A549 (cell line): ENCODE data around the gene PSMB1. TPM values are rescaled to one million over a fixed set of nuclear protein-coding genes. Genes with fewer than 3 reads are reported as not detected.

Experiments
- ATAC-seq, 2 experiments: fragments of 200-7000 bp in 1 of 2; fragments of >200 bp in 1 of 2; cut with Nextera tagmentation in 1 of 2; cut with Tn5 transposase in 1 of 2; 3 replicates each; pipeline versions ENCODE4 v1.8.0 to v1.9.1; 2018 to 2020; ENCODE audit warnings: mild to moderate bottlenecking in 1 of 2, moderate library complexity in 1 of 2
- CTCF ChIA-PET: fragments of 300-600 bp; sonication (Branson Sonifier 250); formaldehyde crosslinking; extraction: SDS; loops from one replicate; lab custom pipeline; 2021; ENCODE audit warnings: antibody characterized with exemption, inconsistent platforms; lab: Yijun Ruan, JAX
- POLR2A ChIA-PET: fragments of 350-600 bp; formaldehyde crosslinking; extraction: SDS; loops from one replicate; lab custom pipeline; 2021; ENCODE audit warnings: antibody characterized with exemption, inconsistent platforms; lab: Yijun Ruan, JAX
- DNase-seq, 2 experiments: peaks; one replicate each; pipeline versions ENCODE4 v3.0.0 to v3.0.0-alpha.2; 2011 to 2016; ENCODE audit warnings: low read depth in 1 of 2, low spot score in 1 of 2
- FAIRE-seq: peaks from 2 replicates; lab custom pipeline; 2011; peaks lifted over from hg19 to GRCh38; lab: Jason Lieb, UNC
- H3K27ac ChIP-seq, 2 experiments: fragments of >200 bp; sonication (Bioruptor Twin); formaldehyde crosslinking; 3 replicates each; pipeline ENCODE4 v1.5.1; 2016 to 2017
- H3K4me1 ChIP-seq: fragments of >200 bp; sonication (Bioruptor Twin); formaldehyde crosslinking; 3 replicates; pipeline ENCODE4 v1.6.1; 2016
- H3K4me2 ChIP-seq: fragments of >200 bp; sonication (Bioruptor Twin); formaldehyde crosslinking; 3 replicates; pipeline ENCODE4 v1.6.1; 2016
- H3K4me3 ChIP-seq: fragments of >200 bp; sonication (Bioruptor Twin); formaldehyde crosslinking; 3 replicates; pipeline ENCODE4 v1.5.1; 2016
- H3K9me3 ChIP-seq: fragments of >200 bp; sonication (Bioruptor Twin); formaldehyde crosslinking; 3 replicates; pipeline ENCODE4 v1.6.1; 2016
- CEBPB ChIP-seq, 2 experiments: fragments of >200 bp in 1 of 2; sonication (Bioruptor Twin) in 1 of 2; formaldehyde crosslinking in 1 of 2; IDR thresholded peaks; 2 replicates each; pipeline ENCODE4 v1.6.1; 2012 to 2016
- HEYL ChIP-seq: fragments of 250-450 bp; sonication (Bioruptor Pico); IDR thresholded peaks from 2 replicates; pipeline ENCODE4 v1.8.0; 2021; ENCODE audit warnings: mild to moderate bottlenecking, moderate library complexity
- HMGXB4 ChIP-seq: fragments of 250-450 bp; sonication (Bioruptor Pico); IDR thresholded peaks from 2 replicates; pipeline ENCODE4 v1.5.0; 2021; ENCODE audit warnings: mild to moderate bottlenecking, moderate library complexity, borderline replicate concordance
- NFE2L2 ChIP-seq: fragments of 150-350 bp; conservative IDR thresholded peaks from 2 replicates; pipeline ENCODE4 v1.6.1; 2014; ENCODE audit warnings: low read length
- POLR2AphosphoS2 ChIP-seq: conservative IDR thresholded peaks from 2 replicates; pipeline ENCODE4 v1.6.1; 2012; ENCODE audit warnings: low read length, improper control_type of control experiment, inconsistent platforms
- RNF2 ChIP-seq: fragments of 200-600 bp; sonication (generic); IDR thresholded peaks from 2 replicates; pipeline ENCODE4 v1.6.1; 2016; ENCODE audit warnings: low read depth, mild to moderate bottlenecking, antibody characterized with exemption, moderate library complexity, borderline replicate concordance
- SMC3 ChIP-seq: fragments of >200 bp; sonication (Bioruptor Twin); formaldehyde crosslinking; IDR thresholded peaks from 3 replicates; pipeline ENCODE4 v1.6.1; 2018; ENCODE audit warnings: inconsistent platforms
- TFCP2L1 ChIP-seq: fragments of 250-450 bp; sonication (Bioruptor Pico); IDR thresholded peaks from 2 replicates; pipeline ENCODE4 v1.5.0; 2021; ENCODE audit warnings: mild to moderate bottlenecking
- TP53 ChIP-seq: fragments of 250-450 bp; sonication (Bioruptor Pico); IDR thresholded peaks from 2 replicates; pipeline ENCODE4 v1.5.0; 2021; ENCODE audit warnings: mild to moderate bottlenecking, moderate library complexity
- WGBS: methylation state at CpG from one replicate; pipeline ENCODE4 v1.1.6; 2017; ENCODE audit errors: missing lambda C conversion rate; 5-methylcytosine and 5-hydroxymethylcytosine counted together
- polyA plus RNA-seq, 4 experiments: library from polyadenylated mRNA; depleted of rRNA in 3 of 4; stranded (reverse); fragments of >200 nt; fragmentation: RNase III in 1 of 4; extraction: RNeasy Plus Mini Kit Qiagen cat#74134 plus additional on column Dnase treatment in 1 of 4; gene quantifications; 2 replicates in 3 of 4; 3 replicates in 1 of 4; pipeline ENCODE4 v1.2.3, GENCODE V29; 2011 to 2017
- TF ChIP-seq, protein P1 (sequence below): fragments of >200 bp; sonication (Bioruptor Twin); formaldehyde crosslinking; IDR thresholded peaks from 3 replicates; pipeline ENCODE4 v1.5.1; 2016

The PSMB1 gene
- polyA plus RNA-seq, 2 of the 4 experiments (the other 2 are of a cell fraction), result 267 to 306 TPM

GRCh38 chr6:170536671-170537070 lies 16.4 kb downstream of the PSMB1 start:
- FAIRE-seq (no peak), ATAC-seq (no peak)
- WGBS, result 93% methylated on average over 5 of the region's 5 CpGs

DNA sequence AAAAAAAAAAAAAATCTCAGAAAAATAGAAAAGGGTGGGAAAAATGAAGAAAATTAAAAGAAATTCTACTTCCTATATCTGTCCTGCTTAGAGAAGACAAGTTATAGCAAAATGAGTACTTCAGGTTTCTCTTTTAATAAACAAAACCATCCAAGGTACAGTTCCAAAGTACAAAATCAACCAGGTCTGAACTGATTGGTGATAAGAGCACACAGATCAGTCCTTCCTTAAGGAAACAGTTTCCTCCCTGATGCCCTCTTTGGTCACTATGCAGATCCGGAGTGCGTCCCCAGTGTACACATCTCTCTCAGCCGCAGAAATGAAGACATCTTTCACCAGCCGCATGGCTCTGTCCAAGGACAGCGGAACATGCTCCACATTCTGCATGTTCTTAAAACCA lies 18.1 kb downstream of the PSMB1 start:
- ATAC-seq (no peak), FAIRE-seq (no peak), DNase-seq (no peak)
- Histone ChIP-seq H3K9me3 (no peaks in the 10 kb centered on the region), H3K4me2 (no peak overlapping the region), H3K27ac (no peak overlapping the region), H3K4me3 (no peak overlapping the region), H3K4me1 (no peaks in the 10 kb centered on the region)
- WGBS, result 92% methylated on average over 5 of the region's 5 CpGs
- CTCF ChIA-PET, result no interaction called here
- TF ChIP-seq CEBPB (IDR thresholded peaks at IDR 0.05) (no peak), TFCP2L1 (no peak), TP53 (CRISPR knock-in tag) (no peak), HMGXB4 (CRISPR knock-in tag) (no peak)
- TF ChIP-seq, all 56 proteins: peak for 0
- POLR2A ChIA-PET, result interaction anchor here (0.7 kb wide), 1 partner anchor 17 kb away, joined by 7 read pairs; no protein-coding TSS in a partner anchor

More at GRCh38 chr6:170536671-170537070, 16.4 kb downstream of the PSMB1 start:
- no peaks in the 10 kb centered on the region for H3K4me1 ChIP-seq
- TF ChIP-seq TP53 (CRISPR knock-in tag), result no peak
- no peak for TF ChIP-seq NFE2L2
- CTCF ChIA-PET, result no interaction called here
- no peak for DNase-seq
- H3K4me2 ChIP-seq, result no peak overlapping the region
- no peaks in the 10 kb centered on the region for H3K9me3 ChIP-seq
- POLR2A ChIA-PET, result no interaction called here
- no peak overlapping the region for H3K4me3 ChIP-seq
- H3K27ac ChIP-seq, result no peak overlapping the region

DNA sequence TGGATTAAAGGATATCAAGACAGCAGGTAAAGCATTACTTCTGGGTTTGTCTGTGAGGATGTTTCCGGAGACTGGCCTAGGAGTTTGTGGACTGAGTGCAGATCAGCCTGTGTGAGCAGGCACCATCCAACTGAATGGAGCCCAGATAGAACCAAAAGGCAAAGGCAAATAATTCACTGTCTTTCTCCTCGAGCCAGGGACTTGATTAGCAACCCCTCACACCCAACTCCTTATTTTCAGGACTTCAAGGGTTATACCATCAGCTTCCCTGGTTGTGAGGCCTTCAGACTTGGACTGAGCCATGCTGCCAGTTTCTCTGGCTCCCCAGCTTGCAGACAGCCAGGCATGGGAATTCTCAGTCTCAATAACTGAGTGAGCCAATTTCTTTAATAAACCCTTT lies 19.3 kb downstream of the PSMB1 start:
- WGBS, result 96% methylated on average over 2 of the region's 2 CpGs
- H3K4me2 ChIP-seq, result no peak overlapping the region
- no peak overlapping the region for H3K27ac ChIP-seq
- no peak overlapping the region for H3K4me3 ChIP-seq
- CTCF ChIA-PET, result interaction anchor here (1.1 to 1.4 kb wide), 2 partner anchors 744 to 1577 kb away, joined by 3 to 4 read pairs; no protein-coding TSS in a partner anchor
- H3K9me3 ChIP-seq, result no peaks in the 10 kb centered on the region
- no peaks in the 10 kb centered on the region for H3K4me1 ChIP-seq
- POLR2A ChIA-PET, result no interaction called here
- no peak for FAIRE-seq
- TF ChIP-seq POLR2AphosphoS2 (no peak), NFE2L2 (no peak), TP53 (CRISPR knock-in tag) (no peak), HEYL (CRISPR knock-in tag) (no peak), RNF2 (no peak), SMC3 (no peak)
- DNase-seq, result no peak
- no peak for ATAC-seq

DNA sequence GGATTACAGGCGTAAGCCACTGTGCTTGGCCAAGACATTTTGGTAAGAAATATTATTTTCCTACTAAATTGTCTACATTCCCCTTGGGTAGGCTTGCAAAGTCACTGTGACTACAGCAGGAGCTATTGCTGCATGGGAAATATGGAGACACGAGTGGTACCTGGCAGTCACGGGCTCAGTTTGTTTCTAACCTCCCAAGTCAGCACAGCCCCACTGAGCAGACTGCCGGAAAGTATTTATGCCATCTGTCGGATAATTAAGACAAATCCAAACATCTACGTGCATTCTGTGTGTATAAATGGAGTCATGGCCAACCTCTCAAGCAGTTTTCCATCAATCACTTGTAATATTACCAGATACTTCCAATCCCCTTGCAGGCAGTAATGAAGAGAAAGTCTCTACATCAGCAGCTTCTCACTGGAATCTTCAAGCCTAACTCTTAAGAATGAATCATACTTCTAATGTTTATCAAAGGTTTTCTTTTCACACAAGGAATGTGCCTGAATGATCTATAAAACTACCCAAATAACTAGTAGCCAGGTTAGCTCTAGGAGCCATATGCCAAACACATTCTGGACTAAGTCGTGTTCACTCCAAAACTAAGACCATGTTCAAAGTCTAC lies 20.1 kb downstream of the PSMB1 start:
- TF ChIP-seq, protein P1, sequence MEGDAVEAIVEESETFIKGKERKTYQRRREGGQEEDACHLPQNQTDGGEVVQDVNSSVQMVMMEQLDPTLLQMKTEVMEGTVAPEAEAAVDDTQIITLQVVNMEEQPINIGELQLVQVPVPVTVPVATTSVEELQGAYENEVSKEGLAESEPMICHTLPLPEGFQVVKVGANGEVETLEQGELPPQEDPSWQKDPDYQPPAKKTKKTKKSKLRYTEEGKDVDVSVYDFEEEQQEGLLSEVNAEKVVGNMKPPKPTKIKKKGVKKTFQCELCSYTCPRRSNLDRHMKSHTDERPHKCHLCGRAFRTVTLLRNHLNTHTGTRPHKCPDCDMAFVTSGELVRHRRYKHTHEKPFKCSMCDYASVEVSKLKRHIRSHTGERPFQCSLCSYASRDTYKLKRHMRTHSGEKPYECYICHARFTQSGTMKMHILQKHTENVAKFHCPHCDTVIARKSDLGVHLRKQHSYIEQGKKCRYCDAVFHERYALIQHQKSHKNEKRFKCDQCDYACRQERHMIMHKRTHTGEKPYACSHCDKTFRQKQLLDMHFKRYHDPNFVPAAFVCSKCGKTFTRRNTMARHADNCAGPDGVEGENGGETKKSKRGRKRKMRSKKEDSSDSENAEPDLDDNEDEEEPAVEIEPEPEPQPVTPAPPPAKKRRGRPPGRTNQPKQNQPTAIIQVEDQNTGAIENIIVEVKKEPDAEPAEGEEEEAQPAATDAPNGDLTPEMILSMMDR, result no peak
- no peak for FAIRE-seq
- DNase-seq, result no peak

More for the DNA sequence above, 20.1 kb downstream of the PSMB1 start:
- POLR2A ChIA-PET, result no interaction called here
- Histone ChIP-seq H3K9me3 (no peaks in the 10 kb centered on the region), H3K4me1 (no peaks in the 10 kb centered on the region), H3K4me2 (no peak overlapping the region), H3K4me3 (no peak overlapping the region), H3K27ac (no peak overlapping the region)
- 95% methylated on average over 7 of the region's 7 CpGs for WGBS
- CTCF ChIA-PET, result interaction anchor here (0.6 to 1.7 kb wide), 5 partner anchors 701 to 1639 kb away, joined by 3 to 4 read pairs (median 3); no protein-coding TSS in a partner anchor
- no peak for ATAC-seq
